GM19238 (cell line): Measurements from ENCODE around the gene DCBLD2.

Experiments used
- DNase-seq: peaks from one replicate; pipeline ENCODE4 v3.0.0; 2011; ENCODE audit warnings: low spot score; ENCODE audit not compliant: insufficient read length

The DCBLD2 gene

DNA sequence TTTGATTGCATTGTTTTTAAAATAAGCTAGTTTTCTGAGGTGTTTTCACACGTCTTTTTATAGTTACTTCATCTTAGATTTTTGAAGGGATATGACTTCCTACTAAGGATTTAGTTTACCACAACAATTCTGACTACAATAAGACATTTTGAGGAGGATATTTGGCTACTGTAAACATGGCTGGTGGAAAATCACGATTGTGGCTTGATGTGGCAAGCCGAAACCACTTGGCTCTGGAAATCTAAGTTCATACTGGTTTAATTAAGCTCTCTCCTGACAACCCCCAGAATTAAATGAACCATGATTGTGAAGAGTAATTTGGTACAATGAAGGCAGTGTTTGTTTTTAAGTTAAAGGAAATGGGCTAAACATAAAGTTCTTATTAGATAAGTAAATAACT, 107.5 kb downstream of the DCBLD2 start:
- no peak for DNase-seq

DNA sequence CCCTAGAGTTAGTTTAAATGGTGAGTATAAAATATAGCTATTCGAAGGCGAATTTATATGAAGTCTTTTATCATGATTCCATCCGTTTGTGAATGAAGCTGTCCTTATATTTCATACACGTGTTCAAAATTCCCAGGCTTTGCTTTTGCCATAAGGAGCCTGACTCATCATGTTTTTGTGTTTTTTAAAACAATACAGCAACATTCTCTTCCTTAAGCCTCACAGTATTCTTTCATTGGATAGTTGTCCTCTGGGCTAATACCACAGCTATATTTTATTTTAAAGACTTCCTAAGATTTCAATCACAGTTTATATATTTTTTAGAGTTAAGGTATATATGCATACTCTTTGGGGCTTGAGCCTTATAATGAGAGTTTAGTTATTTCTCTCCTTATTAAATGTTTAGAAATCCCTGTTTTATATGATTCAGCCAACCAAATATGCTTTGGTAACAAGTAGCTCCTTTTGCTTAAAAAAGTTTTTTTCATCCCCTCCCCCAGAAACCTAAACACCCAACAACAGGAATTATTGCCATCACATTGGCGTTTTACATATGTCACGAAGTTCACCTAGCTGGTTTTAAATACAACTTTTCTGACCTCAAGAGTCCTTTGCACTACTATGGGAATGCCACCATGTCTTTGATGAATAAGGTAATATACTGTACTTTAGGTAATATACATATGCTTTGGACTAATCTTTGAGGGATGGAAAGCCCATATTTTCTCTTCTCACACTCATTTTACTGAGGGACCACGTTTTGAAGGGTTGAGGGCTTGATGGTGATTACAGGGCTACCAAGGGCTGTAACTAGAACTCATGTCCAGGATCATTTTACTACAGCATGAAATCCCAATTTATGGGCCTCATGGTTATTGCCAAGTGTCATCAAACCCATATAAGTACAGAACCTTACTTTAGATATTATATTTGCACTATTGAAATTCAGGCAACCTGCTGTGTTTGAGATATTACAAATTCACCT, 109.9 kb downstream of the DCBLD2 start:
- DNase-seq: no peak

DNA sequence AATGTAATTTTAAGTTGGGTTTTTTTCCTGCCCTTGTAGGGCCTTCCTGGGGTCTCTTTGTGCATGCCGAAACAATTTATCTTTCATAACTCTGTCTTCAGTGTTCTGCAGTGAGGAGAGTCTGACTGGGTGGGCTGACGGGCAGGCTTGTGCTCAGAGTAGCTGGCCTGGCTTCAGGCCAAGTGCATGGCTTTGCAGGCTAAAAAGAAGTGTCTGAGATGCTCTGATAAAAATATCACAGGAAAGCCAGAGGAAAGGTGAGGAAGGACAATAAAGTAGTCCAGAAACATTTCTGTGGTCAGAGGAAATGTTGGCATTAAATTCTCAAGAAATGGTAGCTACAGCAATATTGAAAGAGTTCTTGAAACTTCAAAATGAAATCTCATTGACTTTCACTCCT, 112.8 kb downstream of the DCBLD2 start:
- no peak for DNase-seq

DNA sequence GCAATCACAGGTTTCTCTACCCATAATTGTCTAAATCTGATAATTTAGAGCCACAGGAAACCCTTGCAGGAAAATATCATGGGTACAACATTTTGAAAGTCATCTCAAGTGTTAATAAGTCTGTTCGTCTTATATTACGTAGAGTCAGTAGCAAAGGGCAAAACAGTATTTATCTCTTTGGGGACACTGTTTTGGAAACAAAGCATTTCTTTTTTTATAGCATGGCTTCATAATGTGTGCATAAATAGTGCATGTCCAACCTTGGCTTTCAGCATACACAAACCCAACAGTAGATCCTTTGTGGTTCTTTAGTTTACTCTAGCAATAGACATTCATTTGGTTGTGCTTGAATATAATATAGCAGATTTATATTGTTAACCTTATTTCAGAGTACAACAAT, 114.3 kb downstream of the DCBLD2 start:
- no peak for DNase-seq

DNA sequence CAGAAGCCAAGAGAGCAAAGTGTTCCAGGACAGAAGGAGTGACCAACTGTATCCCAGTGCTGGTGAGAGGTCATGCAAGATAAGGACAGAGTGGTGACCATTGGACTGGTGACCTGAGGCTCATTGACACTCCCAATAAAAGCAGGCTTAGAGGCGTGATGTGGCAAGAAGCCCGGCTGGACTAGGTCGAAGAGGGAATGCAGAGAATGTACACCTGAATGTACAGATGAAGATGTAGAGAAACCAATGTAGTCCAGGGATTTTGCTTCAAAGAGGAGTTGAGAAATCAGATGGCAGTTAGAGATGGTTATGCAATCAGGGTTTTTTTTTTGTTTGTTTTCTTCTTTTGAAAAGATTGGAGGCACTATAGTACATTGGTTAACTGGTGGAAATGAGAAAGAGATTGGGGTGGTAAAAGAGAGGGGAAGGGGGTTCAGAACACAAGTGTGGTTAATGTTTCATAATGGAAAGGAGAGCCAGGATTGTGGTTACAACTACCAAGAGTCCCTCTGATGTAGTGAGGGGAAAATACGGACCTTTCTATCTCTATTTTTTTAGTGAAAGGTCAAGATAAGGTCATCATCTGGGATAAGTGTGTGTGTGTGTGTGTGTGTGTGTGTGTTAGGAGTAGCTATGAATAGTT, 115.0 kb downstream of the DCBLD2 start:
- no peak for DNase-seq

DNA sequence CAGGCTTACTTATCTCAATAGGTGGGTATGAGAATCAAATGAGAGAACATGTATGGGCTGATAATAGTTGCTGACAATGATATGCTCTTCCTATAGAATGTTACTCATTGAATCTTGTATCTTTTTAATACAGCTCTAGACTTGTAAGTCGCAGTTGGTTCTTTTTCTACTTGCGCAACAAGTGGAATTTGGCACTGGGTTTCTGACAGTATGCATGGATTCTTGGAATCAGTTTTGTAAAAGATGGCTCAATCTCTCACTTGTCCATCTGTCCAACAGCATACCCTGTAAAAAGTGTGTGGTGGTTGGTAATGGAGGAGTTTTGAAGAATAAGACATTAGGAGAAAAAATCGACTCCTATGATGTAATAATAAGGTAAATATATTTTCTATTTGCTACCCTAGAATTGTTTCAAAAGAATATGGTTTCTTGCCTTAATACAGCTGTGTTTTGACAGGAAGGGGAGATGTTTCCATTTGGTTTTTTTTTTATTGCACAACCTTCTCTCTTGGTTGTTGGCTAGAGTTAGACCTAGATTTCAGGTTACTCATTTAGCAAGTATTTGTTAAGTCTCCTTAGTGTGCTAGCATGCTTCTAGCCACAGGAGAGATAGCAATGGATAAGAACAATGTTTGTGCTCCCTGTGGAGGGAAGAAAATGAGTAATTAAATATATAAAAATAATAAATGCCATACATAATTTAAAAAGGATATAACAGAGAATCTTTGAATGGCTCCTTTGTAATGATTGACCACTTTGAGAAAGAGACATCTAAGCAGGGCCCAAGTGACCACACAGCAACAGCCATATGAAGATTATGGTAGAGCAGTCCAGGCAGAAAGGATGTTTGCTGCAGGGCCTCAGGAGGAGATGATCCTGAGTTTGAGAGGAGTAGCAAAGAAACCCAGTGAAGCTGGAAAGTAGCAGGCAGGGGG, 116.6 kb downstream of the DCBLD2 start:
- DNase-seq: no peak

DNA sequence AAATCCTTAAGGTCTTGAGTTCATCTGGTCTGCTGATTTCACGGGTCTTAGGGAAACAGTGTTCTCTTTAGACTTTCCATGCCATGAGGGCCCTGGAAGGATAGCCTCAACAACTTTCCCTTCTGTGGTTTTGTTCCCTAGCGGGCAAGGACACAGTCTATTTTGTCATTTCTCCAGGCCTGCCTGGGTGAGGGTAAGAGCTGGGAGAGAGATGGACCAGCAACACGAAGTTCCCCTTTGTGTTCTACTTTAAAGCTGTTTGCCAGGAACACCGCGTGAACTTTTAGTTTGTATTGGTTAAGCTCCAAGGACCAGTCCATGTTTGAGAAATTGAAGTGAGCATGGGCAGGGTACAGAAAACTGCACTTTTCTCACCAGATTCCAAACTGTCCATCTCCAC, 117.5 kb downstream of the DCBLD2 start:
- no peak for DNase-seq

DNA sequence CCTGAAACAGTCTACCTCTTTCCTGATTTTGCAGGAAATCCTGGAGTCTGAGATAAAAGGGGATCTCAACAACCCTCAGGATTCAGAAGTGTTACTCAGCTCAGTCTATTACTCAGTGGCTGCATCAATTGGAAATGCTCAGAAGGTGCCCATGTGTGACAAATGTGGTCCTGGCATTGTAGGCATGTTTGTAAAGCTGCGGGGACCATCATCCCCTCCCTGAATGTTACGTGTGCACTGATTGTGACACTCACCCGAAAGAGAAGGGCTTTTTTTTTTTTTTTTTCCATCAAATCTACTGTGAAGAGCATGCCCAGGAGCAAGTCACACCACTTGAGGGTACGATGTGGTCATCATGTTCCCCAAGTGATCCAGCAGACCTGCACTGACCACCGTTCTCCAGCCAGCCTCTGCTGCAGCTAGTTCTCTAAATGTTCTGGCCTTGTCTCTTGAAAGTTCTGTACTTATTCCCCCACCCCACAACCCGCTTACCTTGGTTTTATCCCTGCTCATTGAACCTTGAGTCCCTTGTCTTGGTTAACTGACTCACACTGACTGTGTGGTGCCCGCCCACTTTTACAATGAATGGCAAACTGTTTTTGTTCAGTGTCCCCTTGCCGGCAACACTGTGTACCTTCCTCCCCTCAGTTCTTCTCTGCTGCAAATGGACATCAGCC, 118.5 kb downstream of the DCBLD2 start:
- no peak for DNase-seq

DNA sequence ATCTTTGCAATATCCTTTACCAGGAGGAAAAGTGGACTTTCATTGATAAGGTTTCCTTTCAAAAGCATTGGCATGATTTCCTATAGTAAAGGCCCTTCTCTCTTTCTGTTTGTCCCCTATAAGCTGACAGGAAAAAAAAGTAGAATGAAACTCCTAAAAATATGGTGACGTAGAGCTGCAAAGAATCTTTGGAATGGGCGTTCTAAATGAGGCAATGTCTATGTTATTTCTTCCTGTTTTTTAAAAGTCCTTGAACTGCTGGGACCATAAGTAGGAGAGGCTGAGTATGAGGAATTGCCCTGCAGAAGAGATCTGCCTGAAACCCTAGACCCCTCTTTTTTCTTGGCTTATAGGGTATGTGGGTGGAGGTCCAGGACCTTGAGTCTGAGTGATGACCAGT, 121.2 kb downstream of the DCBLD2 start:
- no peak for DNase-seq

DNA sequence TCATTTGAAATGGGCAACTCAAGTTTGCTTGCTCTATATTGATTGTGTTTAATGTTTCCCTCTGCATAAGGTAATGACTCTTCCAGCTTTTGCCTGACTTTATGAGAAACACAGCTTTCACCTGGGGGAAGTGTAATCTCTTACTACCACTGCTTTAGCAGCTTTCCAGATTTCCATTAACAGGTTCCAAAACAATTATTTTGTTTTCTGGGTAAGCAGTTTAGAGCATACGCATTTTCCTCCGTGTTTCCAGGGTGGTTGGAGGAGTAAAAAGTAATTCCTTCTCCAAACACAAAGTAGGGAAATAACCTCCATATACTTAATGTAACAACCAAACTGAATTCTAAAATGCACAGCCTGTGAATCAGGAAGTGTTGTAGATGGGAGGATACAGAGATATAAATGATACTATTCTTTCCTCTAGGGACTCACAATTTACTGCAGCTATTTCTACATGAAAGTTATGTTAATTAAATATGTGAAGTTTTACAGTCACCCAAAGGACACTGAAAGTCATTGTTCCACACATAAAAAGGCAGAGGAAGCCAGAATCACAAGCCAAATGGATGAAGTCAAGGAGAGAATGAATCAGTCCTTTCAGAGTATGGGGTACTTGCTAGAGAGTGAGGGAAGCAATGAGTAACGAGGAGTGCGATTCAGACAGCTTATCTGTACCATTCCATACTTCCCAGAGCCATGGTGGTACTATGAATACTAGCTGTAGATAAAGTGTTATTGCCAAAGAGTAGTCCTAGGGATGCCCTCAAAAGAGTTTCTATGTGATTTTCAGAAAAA, 121.8 kb downstream of the DCBLD2 start:
- no peak for DNase-seq

DNA sequence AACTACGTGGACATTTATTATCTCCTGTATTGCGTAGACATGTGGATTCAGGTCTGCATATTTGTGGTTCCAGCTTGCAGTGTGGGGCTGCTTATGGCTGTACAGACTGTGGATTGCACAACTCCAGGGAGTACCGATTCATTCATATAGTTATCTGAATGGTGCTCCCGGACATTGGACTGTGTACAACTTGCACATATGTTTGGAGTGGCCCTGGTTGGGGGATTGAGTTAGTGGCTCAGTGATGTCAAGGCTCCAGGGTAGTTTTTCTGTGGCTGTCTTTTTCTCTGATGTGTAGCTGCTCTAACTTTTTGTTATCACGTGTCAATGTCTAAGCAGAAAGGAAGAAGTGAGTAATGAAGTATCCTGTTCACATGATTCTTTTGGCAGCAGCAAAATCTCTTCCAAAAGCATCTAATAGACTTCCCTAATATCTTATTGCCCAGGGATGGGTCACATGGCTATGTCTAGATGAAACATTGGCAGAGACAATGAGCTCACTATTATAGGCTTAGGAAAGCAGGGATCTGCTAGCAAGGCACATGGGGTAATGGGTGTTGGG, 122.6 kb downstream of the DCBLD2 start:
- DNase-seq: no peak

DNA sequence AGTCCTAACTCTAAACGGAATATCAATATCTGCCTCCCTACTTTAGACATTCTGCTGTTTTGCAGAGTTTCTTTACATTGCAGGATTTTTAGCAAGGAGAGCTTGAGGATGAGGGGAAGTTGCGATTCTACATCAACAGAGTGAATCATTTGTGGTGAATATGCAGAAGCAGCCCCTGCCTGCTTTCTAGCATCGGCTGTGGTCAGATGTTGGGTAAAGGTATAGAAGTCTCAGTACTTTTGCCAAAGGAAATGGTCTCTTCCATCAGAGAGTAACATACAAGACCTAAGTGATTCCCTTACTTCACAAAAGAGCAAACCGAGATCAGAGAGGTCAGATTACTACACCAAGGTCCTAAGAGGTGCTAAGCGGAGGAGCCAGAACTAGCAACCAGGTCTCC, 123.1 kb downstream of the DCBLD2 start:
- no peak for DNase-seq

DNA sequence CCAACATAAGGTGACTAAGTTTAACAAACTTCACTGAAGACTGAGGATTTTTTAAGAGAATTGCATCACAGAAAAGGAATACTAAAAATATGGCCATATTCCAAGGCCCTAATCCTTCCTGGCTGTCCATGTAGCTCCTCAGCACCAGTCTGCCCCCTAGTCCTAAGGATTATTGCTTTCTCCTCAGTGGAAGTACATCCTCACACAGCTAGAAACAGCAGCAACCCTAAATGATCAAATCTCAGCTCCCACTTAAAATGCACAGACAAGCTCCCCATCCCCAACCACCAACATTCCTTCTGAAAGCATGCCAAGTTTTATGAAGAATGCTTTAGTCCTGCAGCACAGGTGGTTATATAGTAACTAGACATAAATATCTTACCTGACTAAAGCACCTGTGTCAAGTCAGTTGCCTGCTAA, 123.7 kb downstream of the DCBLD2 start:
- no peak for DNase-seq

DNA sequence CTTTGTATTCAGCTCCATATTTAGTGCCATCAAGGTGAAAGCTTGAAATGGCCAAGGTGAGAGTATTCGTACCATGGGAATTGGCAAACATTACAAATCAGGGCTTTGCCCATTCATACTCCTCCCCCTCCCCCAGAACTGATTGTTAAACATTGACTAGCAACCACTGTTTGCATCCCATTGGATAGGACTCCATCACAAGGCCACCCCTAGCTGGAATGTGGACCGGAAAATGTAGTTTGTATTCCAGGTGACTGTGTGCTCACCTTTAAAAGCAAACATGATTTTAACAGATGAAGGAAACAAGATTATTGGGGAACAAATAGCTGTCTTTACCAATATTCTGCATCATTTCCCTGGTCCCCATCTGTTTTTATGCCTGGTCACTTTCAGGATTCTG, 124.2 kb downstream of the DCBLD2 start:
- no peak for DNase-seq

DNA sequence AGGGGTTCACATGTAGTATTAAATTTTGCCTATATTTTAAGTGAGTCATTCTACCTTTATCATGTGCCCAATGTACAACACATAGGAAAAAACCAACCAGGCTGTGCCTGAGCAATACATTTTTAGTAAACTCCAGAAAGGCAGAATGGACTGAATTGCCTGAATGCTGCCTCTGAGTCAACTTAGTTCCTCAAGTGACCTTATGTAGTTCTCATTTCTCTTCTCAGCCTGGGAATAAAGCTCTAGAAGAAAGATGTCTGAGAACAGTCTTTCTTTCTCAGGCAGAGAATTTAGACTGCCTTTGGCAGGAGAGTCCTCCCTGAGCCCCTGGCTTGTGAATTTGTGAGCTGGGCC, 125.4 kb downstream of the DCBLD2 start:
- DNase-seq: no peak

DNA sequence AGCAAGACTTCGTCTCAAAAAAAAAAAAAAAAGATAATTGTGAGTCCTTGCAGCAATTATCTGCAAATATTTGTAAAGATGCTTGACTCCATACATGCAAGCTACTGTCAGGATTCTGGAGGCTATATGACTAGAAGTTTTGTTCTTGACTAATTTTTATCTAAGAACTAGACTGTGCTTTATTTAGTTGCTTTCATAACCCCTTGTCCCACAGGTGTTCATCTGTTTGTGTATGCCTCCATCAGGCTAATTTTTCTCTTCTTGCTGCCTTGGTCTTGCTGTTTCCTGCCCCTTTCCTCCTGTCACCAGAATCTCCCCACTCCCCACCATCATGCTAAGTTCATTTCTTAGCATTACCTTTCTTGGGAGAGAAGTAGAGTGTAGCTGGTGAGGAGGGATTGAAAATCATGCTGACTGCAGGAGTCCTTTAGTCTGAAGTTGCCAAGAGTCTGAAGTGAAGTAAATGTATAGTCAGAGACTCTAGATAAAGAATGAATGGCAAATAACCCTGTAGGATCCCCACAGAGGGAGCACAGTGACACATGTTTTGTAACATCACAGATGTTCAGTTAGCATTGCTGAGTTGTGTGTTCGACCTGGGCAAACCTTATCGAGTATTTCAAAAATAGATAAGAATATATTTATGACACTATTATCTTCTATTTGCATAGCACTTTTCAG, 125.9 kb downstream of the DCBLD2 start:
- no peak for DNase-seq

DNA sequence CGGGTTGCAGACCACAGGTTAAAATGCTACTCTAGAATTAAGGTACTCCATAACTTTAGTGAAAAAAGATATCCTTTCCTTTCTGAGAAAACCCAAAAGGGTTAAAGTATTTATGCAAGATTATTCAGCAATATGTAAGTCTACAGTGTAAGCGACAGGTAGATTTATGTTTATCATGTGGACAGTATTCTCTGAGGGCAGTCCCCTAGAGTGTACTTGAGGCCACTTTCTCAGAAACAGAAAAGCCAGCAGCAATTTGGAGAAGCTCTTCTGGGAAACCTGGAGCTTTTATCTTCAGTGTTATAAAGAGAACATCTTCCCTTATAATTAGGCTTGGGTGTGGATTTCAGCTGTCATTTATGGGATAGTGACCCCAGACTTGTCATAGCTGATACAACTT, 129.5 kb downstream of the DCBLD2 start:
- no peak for DNase-seq

DNA sequence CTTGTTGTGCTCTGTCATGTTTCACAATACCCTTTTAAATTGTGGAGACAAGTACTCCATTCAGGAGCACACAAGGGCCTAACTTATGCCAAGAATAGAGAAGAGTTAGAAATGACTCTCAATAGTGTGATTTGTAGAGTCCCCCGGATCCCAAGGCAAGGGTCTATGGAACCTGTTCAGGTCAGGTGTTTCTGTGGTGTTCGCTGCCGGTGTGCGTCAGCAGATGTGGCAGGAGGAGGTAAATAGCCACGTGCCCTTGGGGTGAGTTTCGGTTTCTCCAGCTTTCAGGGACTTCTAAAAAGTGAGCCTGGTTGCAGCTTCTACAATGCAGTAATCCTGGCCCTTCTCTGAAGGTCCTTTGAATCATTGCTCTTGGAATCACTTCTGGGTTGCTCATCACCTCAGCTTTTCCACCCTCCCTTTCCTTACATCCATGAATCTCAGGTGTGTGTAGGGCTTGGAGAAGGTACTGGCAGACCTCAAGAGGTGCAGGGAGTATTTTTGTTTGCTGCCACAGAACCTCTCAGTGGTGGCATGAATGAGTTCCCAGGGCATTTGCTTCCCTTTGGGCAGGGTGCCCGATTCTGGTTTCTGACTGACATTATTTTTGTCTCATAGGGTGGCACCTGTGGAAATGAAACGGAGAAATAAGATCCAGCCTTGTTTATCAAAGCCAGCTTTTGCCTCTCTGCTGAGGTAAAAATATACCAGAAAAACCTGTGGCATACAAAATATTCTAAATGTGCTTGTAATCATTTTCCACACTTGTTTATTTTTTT, 131.0 kb downstream of the DCBLD2 start:
- DNase-seq: no peak

DNA sequence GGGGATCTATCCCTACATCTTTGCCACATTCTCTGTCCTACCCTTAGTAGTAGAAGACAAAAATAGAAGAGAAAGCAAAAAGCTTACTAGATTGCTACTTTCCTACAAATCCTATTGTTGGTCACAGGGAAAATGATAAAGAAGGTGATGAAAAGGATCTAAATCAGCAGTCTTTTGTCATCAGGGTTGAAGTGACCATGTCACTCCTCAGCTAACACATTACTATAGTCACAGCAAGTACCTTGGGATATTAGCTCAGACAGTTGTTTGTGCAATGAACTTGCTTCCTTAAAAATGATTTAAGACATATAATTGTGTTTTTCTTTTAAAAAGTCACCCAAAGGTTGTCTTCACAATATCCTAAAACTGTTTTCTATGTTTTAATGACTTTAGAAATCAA, 132.0 kb downstream of the DCBLD2 start:
- no peak for DNase-seq
